GM12874 (cell line): Measurements from ENCODE around the gene PCBP3.

Source experiments
- TF ChIP-seq, protein P1 (sequence below): IDR thresholded peaks from 2 replicates; pipeline ENCODE4 v1.5.1; 2011; ENCODE audit warnings: low read depth, mild to moderate bottlenecking, control low read depth, low read length, moderate library complexity; ENCODE audit not compliant: insufficient read depth

PCBP3 gene

GRCh38 chr21:45740491-45741357 lies 97.2 kb downstream of the PCBP3 start:
- TF ChIP-seq, protein P1, sequence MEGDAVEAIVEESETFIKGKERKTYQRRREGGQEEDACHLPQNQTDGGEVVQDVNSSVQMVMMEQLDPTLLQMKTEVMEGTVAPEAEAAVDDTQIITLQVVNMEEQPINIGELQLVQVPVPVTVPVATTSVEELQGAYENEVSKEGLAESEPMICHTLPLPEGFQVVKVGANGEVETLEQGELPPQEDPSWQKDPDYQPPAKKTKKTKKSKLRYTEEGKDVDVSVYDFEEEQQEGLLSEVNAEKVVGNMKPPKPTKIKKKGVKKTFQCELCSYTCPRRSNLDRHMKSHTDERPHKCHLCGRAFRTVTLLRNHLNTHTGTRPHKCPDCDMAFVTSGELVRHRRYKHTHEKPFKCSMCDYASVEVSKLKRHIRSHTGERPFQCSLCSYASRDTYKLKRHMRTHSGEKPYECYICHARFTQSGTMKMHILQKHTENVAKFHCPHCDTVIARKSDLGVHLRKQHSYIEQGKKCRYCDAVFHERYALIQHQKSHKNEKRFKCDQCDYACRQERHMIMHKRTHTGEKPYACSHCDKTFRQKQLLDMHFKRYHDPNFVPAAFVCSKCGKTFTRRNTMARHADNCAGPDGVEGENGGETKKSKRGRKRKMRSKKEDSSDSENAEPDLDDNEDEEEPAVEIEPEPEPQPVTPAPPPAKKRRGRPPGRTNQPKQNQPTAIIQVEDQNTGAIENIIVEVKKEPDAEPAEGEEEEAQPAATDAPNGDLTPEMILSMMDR = no peak

DNA sequence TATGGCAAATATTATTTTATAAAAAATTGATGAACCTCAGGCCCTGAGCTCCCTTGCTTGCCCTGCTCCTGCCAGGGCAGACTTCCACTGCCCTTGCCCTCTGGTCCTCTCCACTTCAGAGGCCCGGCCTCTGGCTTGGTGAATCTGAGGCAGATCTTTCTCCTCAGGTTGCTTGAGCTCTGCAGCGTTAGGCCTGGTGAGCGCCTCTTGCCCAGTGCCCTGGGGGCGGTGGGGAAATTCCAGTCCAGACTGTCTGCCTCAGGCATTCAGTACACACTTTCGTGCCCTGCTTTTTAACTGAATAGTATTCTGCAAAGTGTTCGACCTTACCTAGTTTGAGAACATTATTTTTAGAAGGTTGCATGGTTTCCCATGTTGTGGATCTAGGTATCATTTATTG lies 98.2 kb downstream of the PCBP3 start:
- TF ChIP-seq, protein P1 = no peak

DNA sequence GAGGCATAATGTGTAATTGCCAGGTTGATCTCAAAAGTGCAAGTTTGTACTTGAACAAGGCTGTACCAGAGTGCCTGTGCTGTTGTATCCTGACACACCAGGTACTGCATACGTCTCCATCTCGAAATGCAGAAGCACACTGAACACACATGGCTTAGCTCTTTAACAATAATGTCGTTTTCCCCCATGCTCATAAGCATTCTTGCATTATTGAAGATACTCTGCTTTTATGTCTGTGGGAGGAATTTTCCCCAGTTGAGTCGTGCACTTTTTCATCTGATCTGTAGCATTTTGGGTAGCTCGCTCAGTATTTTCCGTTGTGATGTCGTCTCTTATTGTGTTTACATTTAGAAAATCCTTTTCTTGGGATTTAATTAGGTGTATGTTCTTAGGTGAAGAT lies 98.7 kb downstream of the PCBP3 start:
- TF ChIP-seq, protein P1 = no peak

GRCh38 chr21:45745256-45745655 lies 101.7 kb downstream of the PCBP3 start:
- TF ChIP-seq, protein P1 = no peak

- TF ChIP-seq, protein P1 = no peak
Measured at GRCh38 chr21:45747233-45747766, 103.8 kb downstream of the PCBP3 start.

DNA sequence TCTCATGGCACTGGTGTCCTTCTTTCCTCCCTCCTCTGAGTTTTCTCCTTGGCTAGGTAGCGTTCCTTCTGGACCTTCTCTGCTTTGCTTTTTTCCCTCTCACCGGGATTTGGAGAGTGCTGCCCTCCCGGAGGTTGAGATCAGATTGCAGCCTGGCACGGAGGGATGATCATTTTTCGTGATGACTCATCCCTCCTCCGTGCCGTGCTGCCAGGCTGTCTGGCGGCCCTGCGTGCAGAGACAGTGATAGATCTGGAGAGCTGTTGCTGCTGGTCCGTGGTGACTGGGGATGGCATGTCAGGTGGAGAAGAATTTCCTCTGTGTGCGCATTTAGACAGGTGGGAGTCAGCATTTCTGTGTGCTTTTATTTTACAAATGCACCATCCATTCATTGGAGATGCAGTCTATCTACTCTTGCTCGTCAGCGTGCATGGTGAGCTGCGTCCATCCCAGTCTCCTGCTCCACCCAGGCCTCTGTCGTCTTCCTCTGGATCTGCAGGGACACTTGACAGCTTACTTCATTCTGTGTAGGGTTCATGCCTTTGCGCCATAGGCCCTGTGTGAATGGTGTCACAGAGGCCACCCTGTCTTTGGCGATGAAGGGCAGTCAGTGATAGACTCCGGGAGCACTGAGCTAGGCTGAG lies 104.4 kb downstream of the PCBP3 start:
- TF ChIP-seq, protein P1 = no peak

GRCh38 chr21:45748593-45748992 lies 105.1 kb downstream of the PCBP3 start:
- TF ChIP-seq, protein P1 = no peak
